Measurements from ENCODE around the gene LRP8.

LRP8 gene

GRCh38 chr1:53323316-53323715 lies 4.6 kb downstream of the LRP8 start:
- Histone ChIP-seq H3K9me3 (ENCODE audit: insufficient read depth, low read depth, low read length) (no peaks in the 10 kb centered on the region), H3K27me3 (ENCODE audit: insufficient read depth, low read length, poor library complexity, severe bottlenecking) (no peaks in the 10 kb centered on the region), H3F3A (ENCODE audit: low read depth) (no peaks in the 10 kb centered on the region), H3K36me3 (ENCODE audit: insufficient read depth, low read length) (peaks cover 13% of the 10 kb centered on the region; the same call in 1 of the 2 replicates), H3K4me2 (ENCODE audit: low read depth, low read length, poor library complexity, severe bottlenecking) (no peak overlapping the region), H3K9me2 (replicated peaks; ENCODE audit: low read depth, low read length) (no peaks in the 10 kb centered on the region), H3K4me1 (ENCODE audit: insufficient read depth, low read length, poor library complexity, severe bottlenecking) (peaks cover 18% of the 10 kb centered on the region), H2AFZ (ENCODE audit: low read length) (no peak overlapping the region), H4K20me1 (ENCODE audit: insufficient read depth, low read length, poor library complexity, severe bottlenecking) (peaks cover 37% of the 10 kb centered on the region), H3K79me2 (ENCODE audit: insufficient read depth, low read length) (peaks cover 83% of the 10 kb centered on the region), H3K4me3 (ENCODE audit: low read length, poor library complexity, severe bottlenecking) (no peak overlapping the region), H3K9ac (ENCODE audit: low read depth, low read length, poor library complexity, severe bottlenecking) (no peak overlapping the region)
- TF ChIP-seq CTCF (conservative IDR thresholded peaks at IDR 0.05; ENCODE audit: low read length) (no peak), EZH2phosphoT487 (IDR thresholded peaks at IDR 0.05; ENCODE audit: borderline replicate concordance) (no peak)

DNA sequence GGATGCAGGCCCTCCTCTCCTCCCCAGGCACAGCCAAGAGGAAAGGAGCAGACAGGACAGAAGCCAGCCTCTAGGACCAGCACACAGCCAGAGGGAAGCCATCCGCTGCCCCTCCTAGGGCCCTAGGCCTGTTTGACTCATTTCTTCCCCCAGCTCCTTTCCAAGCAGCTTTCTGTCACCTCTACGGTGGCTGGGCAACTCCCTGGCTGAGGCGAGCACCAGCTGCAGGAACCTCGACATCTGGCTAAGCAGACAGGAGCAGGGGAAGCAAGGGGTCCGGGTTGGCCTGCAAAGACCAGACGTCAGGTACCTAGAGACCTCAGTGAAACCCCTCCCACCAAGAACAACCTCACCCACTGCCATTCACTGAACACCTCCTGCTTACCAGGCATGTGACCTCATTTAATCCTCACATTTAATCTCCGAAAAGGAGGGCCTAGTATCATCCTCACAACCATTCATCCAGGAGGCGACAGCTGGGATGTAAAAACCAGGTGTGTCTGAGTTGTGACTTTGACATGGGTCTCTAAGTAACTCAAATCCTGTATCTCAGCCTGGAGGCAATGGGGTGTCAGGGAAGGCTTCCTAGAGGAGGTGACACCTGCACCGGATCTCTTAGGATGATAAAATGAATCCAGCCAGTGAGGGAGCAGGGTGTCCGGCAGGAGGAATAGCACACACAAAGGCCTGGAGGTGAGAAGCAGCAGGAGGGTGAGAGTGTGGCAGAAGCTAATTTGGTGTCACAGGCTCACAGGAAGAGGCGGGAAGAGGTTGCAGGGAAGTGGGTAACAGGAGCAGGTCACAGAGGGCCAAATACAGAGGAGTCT lies 5.9 kb downstream of the LRP8 start:
- Histone ChIP-seq H3K4me2 (ENCODE audit: low read depth, low read length, poor library complexity, severe bottlenecking) (no peak overlapping the region), H3K27me3 (ENCODE audit: insufficient read depth, low read length, poor library complexity, severe bottlenecking) (no peaks in the 10 kb centered on the region), H3K4me1 (ENCODE audit: insufficient read depth, low read length, poor library complexity, severe bottlenecking) (peaks cover 23% of the 10 kb centered on the region), H3F3A (ENCODE audit: low read depth) (no peaks in the 10 kb centered on the region), H2AFZ (ENCODE audit: low read length) (no peak overlapping the region), H3K79me2 (ENCODE audit: insufficient read depth, low read length) (peaks cover 89% of the 10 kb centered on the region), H4K20me1 (ENCODE audit: insufficient read depth, low read length, poor library complexity, severe bottlenecking) (peaks cover 37% of the 10 kb centered on the region), H3K36me3 (ENCODE audit: insufficient read depth, low read length) (peaks cover 13% of the 10 kb centered on the region; the same call in 1 of the 2 replicates), H3K9me3 (ENCODE audit: insufficient read depth, low read depth, low read length) (no peaks in the 10 kb centered on the region), H3K9ac (ENCODE audit: low read depth, low read length, poor library complexity, severe bottlenecking) (no peak overlapping the region), H3K4me3 (ENCODE audit: low read length, poor library complexity, severe bottlenecking) (no peak overlapping the region), H3K9me2 (replicated peaks; ENCODE audit: low read depth, low read length) (no peaks in the 10 kb centered on the region)
- no peak for TF ChIP-seq EZH2phosphoT487 (IDR thresholded peaks at IDR 0.05; ENCODE audit: borderline replicate concordance)

- Histone ChIP-seq H3K4me2 (ENCODE audit: low read depth, low read length, poor library complexity, severe bottlenecking) (no peak overlapping the region), H3K4me3 (ENCODE audit: low read length, poor library complexity, severe bottlenecking) (no peak overlapping the region), H2AFZ (ENCODE audit: low read length) (no peak overlapping the region), H3K9ac (ENCODE audit: low read depth, low read length, poor library complexity, severe bottlenecking) (no peak overlapping the region), H3K9me2 (replicated peaks; ENCODE audit: low read depth, low read length) (no peaks in the 10 kb centered on the region), H3K27me3 (ENCODE audit: insufficient read depth, low read length, poor library complexity, severe bottlenecking) (no peaks in the 10 kb centered on the region), H3K79me2 (ENCODE audit: insufficient read depth, low read length) (peaks cover 90% of the 10 kb centered on the region), H3K4me1 (ENCODE audit: insufficient read depth, low read length, poor library complexity, severe bottlenecking) (peaks cover 27% of the 10 kb centered on the region), H3K9me3 (ENCODE audit: insufficient read depth, low read depth, low read length) (no peaks in the 10 kb centered on the region), H4K20me1 (ENCODE audit: insufficient read depth, low read length, poor library complexity, severe bottlenecking) (peaks cover 37% of the 10 kb centered on the region), H3K36me3 (ENCODE audit: insufficient read depth, low read length) (peaks cover 13% of the 10 kb centered on the region; the same call in 1 of the 2 replicates), H3F3A (ENCODE audit: low read depth) (no peaks in the 10 kb centered on the region)
- TF ChIP-seq CTCF (conservative IDR thresholded peaks at IDR 0.05; ENCODE audit: low read length) (peak; percentile 63), EZH2phosphoT487 (IDR thresholded peaks at IDR 0.05; ENCODE audit: borderline replicate concordance) (no peak)
Observed at GRCh38 chr1:53321366-53321765, 6.5 kb downstream of the LRP8 start.
